Endothelial cell of umbilical vein (primary cell): ENCODE results near the gene RNF224. TPM values are rescaled to one million over a fixed set of nuclear protein-coding genes. Genes with fewer than 3 reads are reported as not detected.

Experiments
- BruUV-seq: library from RNA; stranded (reverse); fragments of 400-500 nt; replicated peaks from 2 replicates; lab custom pipeline; 2021; lab: Mats Ljungman, UMichigan
- CTCF ChIA-PET: fragments of 300-600, 350-600 bp; sonication (Branson Sonifier 250); formaldehyde crosslinking; loops from one replicate; lab custom pipeline; 2021; ENCODE audit warnings: antibody characterized with exemption, inconsistent platforms; lab: Charles Lee
- POLR2A ChIA-PET: fragments of 300-600, 350-600 bp; sonication (Branson Sonifier 250); formaldehyde crosslinking; loops from one replicate; lab custom pipeline; 2021; ENCODE audit warnings: antibody characterized with exemption, inconsistent platforms; lab: Charles Lee
- DNase-seq: peaks from one replicate; pipeline ENCODE4 v3.0.0-alpha.2; 2011; ENCODE audit warnings: low read depth, low spot score
- FAIRE-seq: peaks from 2 replicates; lab custom pipeline; 2011; peaks lifted over from hg19 to GRCh38; lab: Jason Lieb, UNC
- H2AFZ ChIP-seq: 2 replicates; pipeline ENCODE4 v1.6.0; 2012; ENCODE audit warnings: low read depth, low read length, control low read depth, inconsistent platforms
- H3K27ac ChIP-seq: 2 replicates; pipeline ENCODE4 v1.5.1; 2011; ENCODE audit warnings: low read depth, mild to moderate bottlenecking, control low read depth, low read length, moderate library complexity; ENCODE audit not compliant: insufficient read depth
- H3K27me3 ChIP-seq, 2 experiments: 2 replicates each; pipeline versions ENCODE4 v1.6.0 to v1.6.1; 2011; ENCODE audit warnings: low read length in 2 of 2, mixed read lengths in 1 of 2; ENCODE audit not compliant: control insufficient read depth in 2 of 2, insufficient read depth in 2 of 2
- H3K36me3 ChIP-seq, 2 experiments: 2 replicates in 1 of 2; 3 replicates in 1 of 2; pipeline ENCODE4 v1.5.1; 2011; ENCODE audit warnings: low read length in 2 of 2, mild to moderate bottlenecking in 1 of 2, moderate library complexity in 1 of 2; ENCODE audit not compliant: control insufficient read depth in 2 of 2, insufficient read depth in 2 of 2; ENCODE audit errors: extremely low read depth in 1 of 2
- H3K4me1 ChIP-seq: 3 replicates; pipeline ENCODE4 v1.5.1; 2011; ENCODE audit warnings: mild to moderate bottlenecking, low read length; ENCODE audit not compliant: control insufficient read depth, insufficient read depth; ENCODE audit errors: extremely low read depth
- H3K4me2 ChIP-seq: 2 replicates; pipeline ENCODE4 v1.6.1; 2011; ENCODE audit warnings: low read length, control low read depth, mixed read lengths; ENCODE audit not compliant: insufficient read depth
- H3K4me3 ChIP-seq, 3 experiments: fragments of 200-600 bp in 1 of 3; sonication (generic), shearing (Covaris generic) in 1 of 3; replicated peaks in 1 of 3; 2 replicates each; pipeline ENCODE4 v1.5.1; 2011 to 2016; ENCODE audit warnings: control low read depth in 3 of 3, low read length in 3 of 3, mild to moderate bottlenecking in 2 of 3, inconsistent platforms in 1 of 3, low read depth in 1 of 3, moderate library complexity in 1 of 3; ENCODE audit not compliant: insufficient read depth in 1 of 3
- H3K79me2 ChIP-seq: 2 replicates; pipeline ENCODE4 v1.6.0; 2012; ENCODE audit warnings: low read length, inconsistent platforms; ENCODE audit not compliant: control insufficient read depth, insufficient read depth
- H3K9ac ChIP-seq: replicated peaks from 2 replicates; pipeline ENCODE3; 2011; ENCODE audit warnings: low read length, control low read depth; ENCODE audit not compliant: insufficient read depth; ENCODE audit errors: extremely low read depth
- H3K9me1 ChIP-seq: replicated peaks from 3 replicates; pipeline ENCODE4 v1.6.0; 2011; ENCODE audit warnings: mild to moderate bottlenecking, low read length; ENCODE audit not compliant: control insufficient read depth, insufficient read depth; ENCODE audit errors: extremely low read depth
- H3K9me3 ChIP-seq: replicated peaks from 2 replicates; pipeline ENCODE4 v1.5.1; 2012; ENCODE audit warnings: low read length, inconsistent platforms; ENCODE audit not compliant: control insufficient read depth, insufficient read depth
- H4K20me1 ChIP-seq: replicated peaks from 2 replicates; pipeline ENCODE3; 2011; ENCODE audit warnings: mild to moderate bottlenecking, low read length; ENCODE audit not compliant: control insufficient read depth, insufficient read depth; ENCODE audit errors: extremely low read depth
- EZH2 ChIP-seq: IDR thresholded peaks from 2 replicates; pipeline ENCODE4 v1.6.1; 2012; ENCODE audit warnings: borderline replicate concordance, low read depth, mild to moderate bottlenecking, moderate library complexity, low read length, inconsistent platforms; ENCODE audit not compliant: severe bottlenecking
- FOS ChIP-seq: IDR thresholded peaks from 2 replicates; pipeline ENCODE4 v1.6.1; 2011; ENCODE audit warnings: mild to moderate bottlenecking, low read length, moderate library complexity, borderline replicate concordance; ENCODE audit not compliant: insufficient read depth
- GATA2 ChIP-seq: IDR thresholded peaks from 2 replicates; pipeline ENCODE4 v1.7.0; 2011; ENCODE audit warnings: low read depth, mild to moderate bottlenecking, moderate library complexity, mixed read lengths, low read length; ENCODE audit not compliant: insufficient read length, insufficient read depth
- JUN ChIP-seq: IDR thresholded peaks from 2 replicates; pipeline ENCODE4 v1.6.1; 2011; ENCODE audit warnings: borderline replicate concordance, low read depth; ENCODE audit not compliant: insufficient read length, insufficient read depth
- MYC ChIP-seq: IDR thresholded peaks from one replicate; pipeline ENCODE4 v1.6.1; 2011; ENCODE audit warnings: mild to moderate bottlenecking, low read depth, low read length
- POLR2A ChIP-seq: IDR thresholded peaks from 2 replicates; pipeline ENCODE4 v1.6.1; 2012; ENCODE audit warnings: low read depth, mild to moderate bottlenecking, control low read depth, low read length
- POLR2AphosphoS5 ChIP-seq: IDR thresholded peaks from 2 replicates; pipeline ENCODE4 v1.6.1; 2012; ENCODE audit warnings: low read depth, mild to moderate bottlenecking, control low read depth, low read length, moderate library complexity; ENCODE audit not compliant: insufficient read depth
- dilution Hi-C: fragments of 300-500 bp; cut with MboI; formaldehyde crosslinking; loops from one replicate; pipeline ENCODE4 v1.15.0; 2019; ENCODE audit warnings: low sequenced_read_pairs; ENCODE audit not compliant: extremely low pct_ligation_motif_present
- intact Hi-C: fragments of 100-400 bp; cut with micrococcal nuclease; formaldehyde crosslinking; loops from one replicate; pipeline ENCODE4 v1.10.0; 2022
- polyA plus RNA-seq, 4 experiments: library from polyadenylated mRNA; depleted of rRNA in 3 of 4; stranded (reverse) in 3 of 4; unstranded in 1 of 4; fragments of >200 nt; gene quantifications; 2 replicates each; pipeline versions ENCODE4 v1.2.1 to v1.2.3, GENCODE V29; 2011 to 2012; ENCODE audit warnings: missing spikeins in 1 of 4
- total RNA-seq: library from RNA; stranded (reverse); gene quantifications from 2 replicates; pipeline ENCODE4 v1.2.3, GENCODE V29; 2021
- TF ChIP-seq, protein P1 (sequence below): IDR thresholded peaks from 2 replicates; pipeline ENCODE4 v1.6.1; 2011; ENCODE audit not compliant: insufficient read depth, insufficient read length
- TF ChIP-seq, protein P2 (sequence below), 2 donors: IDR thresholded peaks; 1 replicate in 1 of 2; 2 replicates in 1 of 2; pipeline ENCODE4 v1.5.1; 2011; ENCODE audit warnings: low read length in 2 of 2, mild to moderate bottlenecking in 2 of 2, moderate library complexity in 2 of 2, control low read depth in 1 of 2, inconsistent platforms in 1 of 2, low read depth in 1 of 2; ENCODE audit not compliant: insufficient read depth in 1 of 2; ENCODE audit errors: extremely low read depth in 1 of 2

RNF224 gene
- total and polyA plus RNA-seq, 2 donors (not counting 3 experiments of a cell fraction or from before 2014, with no cell fraction given), result not detected

DNA sequence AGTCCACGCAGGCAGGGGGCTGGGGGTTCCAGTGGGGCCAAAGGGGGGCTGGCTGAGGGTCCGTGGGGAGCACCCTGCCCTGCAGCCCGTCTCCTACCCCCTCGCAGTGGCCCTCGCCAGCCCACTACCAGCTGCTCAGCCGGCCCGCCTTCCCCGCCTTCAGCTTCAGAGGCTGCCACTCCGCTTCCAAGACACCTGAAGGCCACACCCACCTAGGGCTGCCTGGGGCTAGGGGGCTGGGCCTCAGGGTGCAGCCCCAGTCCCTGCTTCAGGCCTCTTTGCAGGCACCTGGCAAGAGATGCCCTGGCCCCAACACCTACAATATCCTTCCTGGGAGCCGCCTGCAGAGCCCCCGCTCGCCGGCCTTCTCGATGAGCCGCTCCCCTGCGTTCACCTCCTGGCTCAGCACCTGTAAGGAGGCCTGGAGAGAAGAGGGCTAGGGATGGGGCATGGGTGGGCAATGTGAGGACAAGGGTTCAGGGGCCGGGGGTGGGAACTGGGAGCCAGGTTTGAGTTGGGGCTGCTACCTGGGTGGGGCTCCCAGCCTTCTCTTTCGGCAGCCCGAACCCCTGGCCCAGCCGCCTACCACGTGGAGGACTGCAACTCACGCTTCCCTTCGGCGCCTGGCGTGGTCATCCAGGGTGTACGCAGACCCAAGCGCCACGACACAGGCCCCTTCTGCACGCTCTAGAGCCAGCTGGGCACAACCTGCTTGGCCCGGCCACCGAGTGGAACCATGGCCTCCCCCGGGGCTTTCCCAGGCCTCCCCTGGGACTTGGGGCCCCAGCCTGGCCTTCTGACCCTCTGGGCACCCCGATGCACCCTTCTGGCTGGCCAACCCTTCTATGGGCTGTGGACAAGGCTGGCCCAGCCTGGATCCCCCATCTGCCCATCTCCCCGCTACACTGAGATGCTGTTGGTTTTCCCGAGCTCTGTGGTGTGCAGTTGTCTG, 25.5 kb downstream of the RNF224 start:
- H4K20me1 ChIP-seq, result no peaks in the 10 kb centered on the region
- TF ChIP-seq POLR2A (no peak), FOS (no peak)
- H3K4me3 ChIP-seq, result no peak overlapping the region
- intact Hi-C loops, result no loop called here
- ChIA-PET CTCF (interaction anchor here (1.0 to 4.4 kb wide), 3 partner anchors 8 to 224 kb away, joined by 3 to 31 read pairs (median 15); no protein-coding TSS in a partner anchor), POLR2A (interaction anchor here (1.1 to 4.9 kb wide), 2 partner anchors 10 to 24 kb away, joined by 3 to 66 read pairs; partner anchors contain the start of gene TUBB4B)
- no peak overlapping the region for H2AFZ ChIP-seq
- BruUV-seq, result no TSS peak
- H3K27ac ChIP-seq, result no peak overlapping the region
- H3K9me1 ChIP-seq, result no peaks in the 10 kb centered on the region
- dilution Hi-C loops, result no loop called here
- H3K4me1 ChIP-seq, result peaks cover 14% of the 10 kb centered on the region
- no peaks in the 10 kb centered on the region for H3K9me3 ChIP-seq
- no peak for DNase-seq
- H3K4me2 ChIP-seq, result no peak overlapping the region
- FAIRE-seq, result no peak
- no peaks in the 10 kb centered on the region for H3K36me3 ChIP-seq
- peaks cover 18% of the 10 kb centered on the region for H3K79me2 ChIP-seq
- no peaks in the 10 kb centered on the region for H3K27me3 ChIP-seq
- H3K9ac ChIP-seq, result no peak overlapping the region

DNA sequence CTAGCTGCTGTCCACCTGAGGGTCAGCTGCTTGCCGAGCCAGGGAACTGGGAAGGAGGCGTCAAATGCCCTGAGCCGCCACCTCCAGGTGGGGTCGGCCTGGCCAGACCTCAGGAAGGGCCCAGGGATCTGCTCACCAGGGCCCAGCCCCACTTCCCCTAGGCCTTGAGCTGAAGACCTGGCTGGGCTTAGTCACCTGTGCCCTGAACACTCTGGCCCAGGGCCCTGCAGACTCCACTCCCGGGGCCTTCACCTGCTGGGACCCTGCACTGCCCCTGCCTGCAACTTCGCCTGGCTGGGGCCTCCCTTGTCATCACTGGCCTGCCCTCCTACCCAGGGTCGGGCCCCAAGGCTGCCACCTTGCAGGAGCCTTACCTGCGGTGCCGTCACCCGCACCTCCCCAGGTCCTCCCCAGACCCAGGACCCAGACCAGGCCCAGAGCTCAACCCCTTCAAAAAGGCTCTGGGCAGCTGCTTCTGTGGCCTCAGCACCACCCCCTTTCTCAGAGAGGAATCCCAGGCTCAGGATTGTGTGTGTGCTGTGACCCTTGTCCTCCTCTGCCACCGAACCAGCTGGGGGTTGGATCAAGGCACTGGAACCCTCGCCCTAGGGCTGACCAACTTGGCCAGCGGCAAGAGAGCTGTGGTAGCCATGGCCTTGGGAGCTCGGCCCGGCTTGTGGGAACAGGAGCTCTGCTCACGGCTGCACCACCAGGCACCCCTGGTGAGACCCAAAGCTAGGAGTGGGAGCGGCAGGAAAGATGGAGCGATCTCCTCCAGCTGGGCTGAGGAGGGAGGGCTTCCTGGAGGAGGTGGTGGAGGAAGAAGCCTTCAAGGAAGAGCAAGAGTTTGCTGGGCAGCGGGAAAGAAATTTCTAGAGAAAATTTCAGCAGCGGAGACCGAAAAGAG, 26.7 kb downstream of the RNF224 start:
- TF ChIP-seq MYC, result no peak
- TF ChIP-seq POLR2A, result no peak
- TF ChIP-seq, protein P1, sequence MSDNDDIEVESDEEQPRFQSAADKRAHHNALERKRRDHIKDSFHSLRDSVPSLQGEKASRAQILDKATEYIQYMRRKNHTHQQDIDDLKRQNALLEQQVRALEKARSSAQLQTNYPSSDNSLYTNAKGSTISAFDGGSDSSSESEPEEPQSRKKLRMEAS, result no peak
- TF ChIP-seq EZH2, result no peak
- no peak for TF ChIP-seq POLR2AphosphoS5
- TF ChIP-seq GATA2, result no peak
- TF ChIP-seq JUN, result no peak
- no peak for TF ChIP-seq FOS
- TF ChIP-seq, protein P2, sequence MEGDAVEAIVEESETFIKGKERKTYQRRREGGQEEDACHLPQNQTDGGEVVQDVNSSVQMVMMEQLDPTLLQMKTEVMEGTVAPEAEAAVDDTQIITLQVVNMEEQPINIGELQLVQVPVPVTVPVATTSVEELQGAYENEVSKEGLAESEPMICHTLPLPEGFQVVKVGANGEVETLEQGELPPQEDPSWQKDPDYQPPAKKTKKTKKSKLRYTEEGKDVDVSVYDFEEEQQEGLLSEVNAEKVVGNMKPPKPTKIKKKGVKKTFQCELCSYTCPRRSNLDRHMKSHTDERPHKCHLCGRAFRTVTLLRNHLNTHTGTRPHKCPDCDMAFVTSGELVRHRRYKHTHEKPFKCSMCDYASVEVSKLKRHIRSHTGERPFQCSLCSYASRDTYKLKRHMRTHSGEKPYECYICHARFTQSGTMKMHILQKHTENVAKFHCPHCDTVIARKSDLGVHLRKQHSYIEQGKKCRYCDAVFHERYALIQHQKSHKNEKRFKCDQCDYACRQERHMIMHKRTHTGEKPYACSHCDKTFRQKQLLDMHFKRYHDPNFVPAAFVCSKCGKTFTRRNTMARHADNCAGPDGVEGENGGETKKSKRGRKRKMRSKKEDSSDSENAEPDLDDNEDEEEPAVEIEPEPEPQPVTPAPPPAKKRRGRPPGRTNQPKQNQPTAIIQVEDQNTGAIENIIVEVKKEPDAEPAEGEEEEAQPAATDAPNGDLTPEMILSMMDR (IDR thresholded peaks at IDR 0.05; ENCODE audit: extremely low read depth in 1 of 2, insufficient read depth in 1 of 2, low read depth in 1 of 2, low read length in 2 of 2), result no peak
- H2AFZ ChIP-seq, result no peak overlapping the region
- H3K9me1 ChIP-seq, result no peaks in the 10 kb centered on the region
- H3K36me3 ChIP-seq, result peaks cover 2% of the 10 kb centered on the region in 2 experiments
- FAIRE-seq (no peak), DNase-seq (no peak)
- H3K27me3 ChIP-seq, result no peaks in the 10 kb centered on the region
- no peak overlapping the region for H3K27ac ChIP-seq
- dilution Hi-C loops, result no loop called here
- BruUV-seq, result no TSS peak
- ChIA-PET POLR2A (interaction anchor here (1.1 to 4.9 kb wide), 2 partner anchors 12 to 23 kb away, joined by 3 to 66 read pairs; partner anchors contain the start of gene TUBB4B), CTCF (interaction anchor here (0.8 to 4.4 kb wide), 10 partner anchors 9 to 225 kb away, joined by 3 to 31 read pairs (median 6); partner anchors contain the start of genes EXD3, NOXA1, RNF224 and TOR4A)
- no peaks in the 10 kb centered on the region for H4K20me1 ChIP-seq
- H3K9ac ChIP-seq, result peak overlapping the region; percentile 65
- peak overlapping the region; percentile 83 for H3K4me2 ChIP-seq
- H3K9me3 ChIP-seq, result no peaks in the 10 kb centered on the region
- intact Hi-C loops, result loop anchor here (2.0 kb wide), 1 partner anchor 15 kb away; no protein-coding TSS in a partner anchor
- peaks cover 18% of the 10 kb centered on the region for H3K79me2 ChIP-seq
- H3K4me3 ChIP-seq, result peak overlapping the region in 2 of 3 experiments; percentile 41 to 94
- peaks cover 14% of the 10 kb centered on the region for H3K4me1 ChIP-seq
